Aorta (tissue), 5 donors: Measurements from ENCODE around the gene C20orf202. TPM values are rescaled to one million over a fixed set of nuclear protein-coding genes. Genes with fewer than 3 reads are reported as not detected.

ENCODE experiments used
- ATAC-seq: fragments of 200-7000 bp; cut with Tn5 transposase; one replicate; pipeline ENCODE4 v1.9.1; 2022; ENCODE audit warnings: moderate library complexity; ENCODE audit not compliant: low FRiP score
- DNase-seq, 2 donors: peaks; one replicate each; pipeline ENCODE4 v3.0.0-alpha.2; 2020
- H3K27ac ChIP-seq, 2 donors: one replicate each; pipeline ENCODE4 v1.5.1; 2013; ENCODE audit warnings: low read length in 2 of 2, mild to moderate bottlenecking in 2 of 2, moderate library complexity in 2 of 2, control low read depth in 1 of 2, inconsistent platforms in 1 of 2, low read depth in 1 of 2
- H3K27me3 ChIP-seq, 2 donors: one replicate each; pipeline ENCODE4 v1.6.1; 2013; ENCODE audit warnings: control low read depth in 1 of 2, low read length in 1 of 2, mild to moderate bottlenecking in 1 of 2, moderate library complexity in 1 of 2; ENCODE audit not compliant: insufficient read depth in 2 of 2, control insufficient read depth in 1 of 2
- H3K36me3 ChIP-seq, 2 donors: one replicate each; pipeline ENCODE4 v1.6.1; 2013; ENCODE audit warnings: control low read depth in 1 of 2, low read length in 1 of 2, mild to moderate bottlenecking in 1 of 2; ENCODE audit not compliant: insufficient read depth in 2 of 2, control insufficient read depth in 1 of 2
- H3K4me1 ChIP-seq, 2 donors: one replicate each; pipeline ENCODE4 v1.6.1; 2013; ENCODE audit warnings: low read length in 2 of 2, control low read depth in 1 of 2, mild to moderate bottlenecking in 1 of 2, moderate library complexity in 1 of 2; ENCODE audit not compliant: insufficient read depth in 2 of 2, control insufficient read depth in 1 of 2
- H3K4me3 ChIP-seq, 2 donors: one replicate each; pipeline ENCODE4 v1.5.1; 2013; ENCODE audit warnings: low read length in 2 of 2, control low read depth in 1 of 2, mild to moderate bottlenecking in 1 of 2
- H3K9me3 ChIP-seq: one replicate; pipeline ENCODE4 v1.6.1; 2013; ENCODE audit warnings: mild to moderate bottlenecking, low read length; ENCODE audit not compliant: control insufficient read depth
- WGBS, 2 donors: extraction: QIAGEN DNeasy Blood & Tissue Kit; methylation state at CpG; one replicate each; pipeline ENCODE4 v1.1.7; 2013; 5-methylcytosine and 5-hydroxymethylcytosine counted together
- intact Hi-C, 2 donors: fragments of 100-400 bp; cut with DNase I; formaldehyde crosslinking; loops; one replicate each; pipeline versions ENCODE4 v1.14.2 to v1.15.0; 2022
- polyA plus RNA-seq, 2 donors: library from polyadenylated mRNA; stranded (reverse); fragments of 200-250 nt; gene quantifications; one replicate each; pipeline ENCODE4 v1.2.3, GENCODE V29; 2013
- total RNA-seq, 2 donors: library from RNA; stranded (reverse); fragmentation: NEBNext Ultra II Directional; extraction: Animal tissue kit (Norgen Biotek cat#: 25700); gene quantifications; one replicate each; pipeline ENCODE4 v1.2.1, GENCODE V29; 2021
- donor health status: healthy with polysubstance abuse.
- donor health status: Bipolar disorder and iron deficiency.
- donor health status: DM: no; HTN: no; CAD: no.
- donor health status: DM: no; HTN: no; CAD: no.
- donor health status: DM: yes; HTN: yes; CAD: no.

C20orf202 gene
- total and polyA plus RNA-seq, 4 donors, result 0.26 to 0.88 (median 0.54) TPM; not detected in 1

DNA sequence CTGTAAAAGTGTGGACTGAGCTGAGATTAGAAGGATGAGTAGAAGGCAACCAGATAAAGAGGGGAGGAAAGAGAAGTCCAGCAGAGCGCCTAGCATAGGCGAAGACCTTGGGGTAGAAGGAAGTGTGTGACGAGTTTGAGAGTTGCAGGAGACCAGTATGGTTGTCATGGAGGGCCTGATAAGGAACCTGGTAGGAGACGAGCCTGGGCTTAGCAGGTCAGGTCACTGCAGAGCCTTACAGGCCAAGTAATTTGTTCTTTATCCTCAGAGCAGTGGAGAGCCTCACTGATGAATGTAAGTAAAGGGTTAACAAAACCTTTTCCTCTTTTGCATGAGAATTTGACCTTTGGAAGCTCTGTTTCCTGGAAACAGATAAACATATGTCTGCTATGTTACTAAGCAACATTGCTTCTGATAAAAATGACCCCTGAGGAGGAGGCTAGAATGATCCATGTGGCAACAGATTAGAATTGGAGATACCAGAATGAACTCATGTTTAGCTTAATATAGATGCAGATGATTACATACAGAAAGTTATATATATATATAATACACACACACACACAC, 15.6 kb upstream of the C20orf202 start:
- ATAC-seq (no peak), DNase-seq (no peak)
- Histone ChIP-seq H3K4me3 (no peak overlapping the region), H3K9me3 (no peaks in the 10 kb centered on the region), H3K36me3 (no peaks in the 10 kb centered on the region), H3K27ac (no peak overlapping the region), H3K27me3 (no peaks in the 10 kb centered on the region), H3K4me1 (no peaks in the 10 kb centered on the region)
- WGBS, 2 donors, result 68 to 74% methylated on average over 4 of the region's 4 CpGs
- intact Hi-C loops, result no loop called here

- no peaks in the 10 kb centered on the region for H3K27me3 ChIP-seq
- H3K27ac ChIP-seq, result no peak overlapping the region
- no peaks in the 10 kb centered on the region for H3K9me3 ChIP-seq
- no peaks in the 10 kb centered on the region for H3K4me1 ChIP-seq
- no peaks in the 10 kb centered on the region for H3K36me3 ChIP-seq
- ATAC-seq (no peak), DNase-seq (no peak)
- WGBS, 2 donors, result 97 to 100% methylated on average over 1 of the region's 1 CpG
- H3K4me3 ChIP-seq, result no peak overlapping the region
- intact Hi-C loops, result no loop called here
These were observed 14.9 kb upstream of the C20orf202 start for GRCh38 chr20:1188347-1188746.

- no peak for ATAC-seq
- WGBS, 2 donors, result 72 to 76% methylated on average over 1 of the region's 1 CpG
- H3K4me1 ChIP-seq, result no peaks in the 10 kb centered on the region
- H3K27ac ChIP-seq, result no peak overlapping the region
- H3K4me3 ChIP-seq, result no peak overlapping the region
- no peaks in the 10 kb centered on the region for H3K9me3 ChIP-seq
- no peak for DNase-seq
- H3K27me3 ChIP-seq, result no peaks in the 10 kb centered on the region
- H3K36me3 ChIP-seq, result no peaks in the 10 kb centered on the region
- intact Hi-C loops, result no loop called here
These were observed 13.4 kb upstream of the C20orf202 start for GRCh38 chr20:1189827-1190226.

- Histone ChIP-seq H3K9me3 (peaks cover 1% of the 10 kb centered on the region), H3K36me3 (no peaks in the 10 kb centered on the region), H3K27ac (no peak overlapping the region), H3K27me3 (no peaks in the 10 kb centered on the region), H3K4me1 (no peaks in the 10 kb centered on the region), H3K4me3 (no peak overlapping the region)
- WGBS, 2 donors, result 83% methylated on average over 3 of the region's 3 CpGs
- DNase-seq (no peak), ATAC-seq (no peak)
- intact Hi-C loops, result no loop called here
These were observed 12.4 kb upstream of the C20orf202 start for GRCh38 chr20:1190847-1191246.

DNA sequence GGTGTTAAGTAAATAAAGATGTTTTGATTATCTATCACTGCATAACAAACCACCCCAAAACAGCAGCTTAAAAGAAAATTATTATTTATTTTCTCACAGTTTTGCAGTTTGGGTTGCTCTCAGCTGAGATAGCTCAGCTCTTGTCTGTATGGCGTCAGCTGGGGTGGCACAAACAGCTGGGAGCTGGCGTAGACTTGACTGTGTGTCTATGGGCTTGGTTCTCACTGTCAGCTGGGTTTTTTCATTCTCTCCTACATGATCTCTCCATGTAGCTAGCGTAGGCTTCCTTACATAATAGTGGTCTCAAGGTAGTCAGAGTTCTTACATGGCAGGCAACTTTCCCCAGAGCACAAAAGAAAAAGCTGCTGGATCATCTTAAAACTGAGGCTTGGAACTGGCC, 12.0 kb upstream of the C20orf202 start:
- Histone ChIP-seq H3K27me3 (peaks cover 0 to 2% of the 10 kb centered on the region in 2 donors), H3K27ac (no peak overlapping the region), H3K36me3 (no peaks in the 10 kb centered on the region), H3K9me3 (peaks cover 1% of the 10 kb centered on the region), H3K4me1 (no peaks in the 10 kb centered on the region), H3K4me3 (no peak overlapping the region)
- no peak for ATAC-seq
- DNase-seq, result no peak
- intact Hi-C loops, result no loop called here
- 81 to 84% methylated on average over 3 of the region's 3 CpGs for WGBS, 2 donors

DNA sequence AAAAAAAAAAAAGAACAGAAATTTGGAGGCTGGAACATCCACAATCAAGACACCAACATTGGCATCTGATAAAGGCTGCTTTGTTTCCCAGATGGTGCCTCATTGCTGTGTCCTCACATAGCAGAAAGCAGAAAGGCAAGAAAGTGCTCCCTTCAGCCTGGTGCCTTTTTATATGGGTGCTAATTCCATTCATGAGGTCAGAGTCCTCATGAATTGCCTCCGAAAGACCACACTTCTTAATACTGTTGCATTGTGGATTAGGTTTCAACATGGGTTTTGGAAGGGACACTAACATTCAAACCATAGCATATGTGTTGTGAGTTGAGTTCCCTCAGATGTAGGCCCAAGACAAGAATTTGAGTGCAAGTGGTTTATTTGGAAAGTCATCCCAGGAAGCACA, 8.0 kb upstream of the C20orf202 start:
- ATAC-seq (no peak), DNase-seq (no peak)
- peaks cover 1% of the 10 kb centered on the region for H3K9me3 ChIP-seq
- H3K4me3 ChIP-seq, result no peak overlapping the region
- no peaks in the 10 kb centered on the region for H3K4me1 ChIP-seq
- H3K27me3 ChIP-seq, result peaks cover 0 to 2% of the 10 kb centered on the region in 2 donors
- WGBS, 2 donors, result 87 to 88% methylated on average over 1 of the region's 1 CpG
- no peak overlapping the region for H3K27ac ChIP-seq
- no peaks in the 10 kb centered on the region for H3K36me3 ChIP-seq
- intact Hi-C loops, result no loop called here

DNA sequence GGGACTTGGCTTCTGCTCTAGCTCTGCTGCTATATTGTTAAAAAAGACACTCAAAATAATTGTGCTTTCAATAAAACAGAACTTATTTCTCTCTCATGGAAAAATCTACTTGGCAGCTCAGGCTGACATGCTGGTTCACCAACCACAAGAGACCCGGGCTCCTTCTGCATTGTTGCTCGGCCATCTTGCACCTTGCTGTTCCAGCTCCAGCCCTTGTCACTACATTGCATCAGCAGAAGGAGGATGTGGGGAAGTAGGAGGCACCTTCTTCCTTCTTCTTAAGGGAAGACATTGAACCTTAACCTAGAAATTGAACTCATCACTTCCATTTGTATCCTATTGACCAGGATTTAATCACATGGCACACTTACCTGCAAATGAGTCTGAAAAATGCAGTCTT, 6.6 kb upstream of the C20orf202 start:
- ATAC-seq, result no peak
- H3K36me3 ChIP-seq, result no peaks in the 10 kb centered on the region
- peaks cover 0 to 2% of the 10 kb centered on the region in 2 donors for H3K27me3 ChIP-seq
- intact Hi-C loops, result no loop called here
- no peak overlapping the region for H3K27ac ChIP-seq
- no peak overlapping the region for H3K4me3 ChIP-seq
- 72 to 85% methylated on average over 2 of the region's 2 CpGs for WGBS, 2 donors
- H3K9me3 ChIP-seq, result peaks cover 1% of the 10 kb centered on the region
- DNase-seq, result no peak
- no peaks in the 10 kb centered on the region for H3K4me1 ChIP-seq

- WGBS, 2 donors, result 78 to 79% methylated on average over 7 of the region's 7 CpGs
- Histone ChIP-seq H3K27me3 (peaks cover 0 to 2% of the 10 kb centered on the region in 2 donors), H3K27ac (no peak overlapping the region), H3K4me3 (no peak overlapping the region), H3K9me3 (peaks cover 1% of the 10 kb centered on the region), H3K4me1 (no peaks in the 10 kb centered on the region), H3K36me3 (no peaks in the 10 kb centered on the region)
- ATAC-seq, result no peak
- intact Hi-C loops, result no loop called here
- DNase-seq, result no peak
These were observed 5.5 kb upstream of the C20orf202 start for GRCh38 chr20:1197801-1198200.

DNA sequence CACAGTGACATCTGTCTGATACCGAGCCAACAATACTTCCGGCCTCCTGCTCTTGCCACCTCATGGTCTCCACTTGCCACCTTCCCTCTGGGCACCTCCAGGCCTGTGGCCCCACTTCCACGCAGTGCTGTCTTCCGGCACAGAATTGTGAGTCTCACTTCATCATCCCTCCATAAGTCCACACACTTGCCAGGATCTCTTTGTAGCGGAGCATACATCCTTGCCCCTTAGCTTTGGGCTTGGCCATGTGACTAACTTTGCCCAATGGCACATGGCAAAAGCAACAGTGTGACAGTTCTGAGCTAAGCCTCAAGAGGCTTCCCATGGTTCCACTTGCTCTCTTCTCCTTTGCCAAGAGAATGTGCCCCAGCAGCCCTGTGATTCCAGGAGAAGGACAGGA, 4.5 kb upstream of the C20orf202 start:
- ATAC-seq, result no peak
- no peak overlapping the region for H3K27ac ChIP-seq
- H3K4me3 ChIP-seq, result no peak overlapping the region
- H3K27me3 ChIP-seq, result peaks cover 0 to 2% of the 10 kb centered on the region in 2 donors
- DNase-seq, result no peak
- H3K9me3 ChIP-seq, result peaks cover 1% of the 10 kb centered on the region
- H3K36me3 ChIP-seq, result no peaks in the 10 kb centered on the region
- H3K4me1 ChIP-seq, result no peaks in the 10 kb centered on the region
- WGBS, 2 donors, result 78 to 85% methylated on average over 5 of the region's 5 CpGs
- intact Hi-C loops, result no loop called here
